Glutamatergic neuron (in vitro differentiated cells): ENCODE measurements around the gene NUP88. TPM values are rescaled to one million over a fixed set of nuclear protein-coding genes. Genes with fewer than 3 reads are reported as not detected.

ENCODE experiments used
- DNase-seq: peaks from one replicate; pipeline ENCODE4 v3.0.0; 2022
- H3K27ac Mint-ChIP-seq: one replicate; pipeline ENCODE4 v1.8.0; 2020; ENCODE audit warnings: mild to moderate bottlenecking, mixed read lengths, inconsistent platforms; ENCODE audit not compliant: unreplicated experiment
- H3K27me3 Mint-ChIP-seq: one replicate; pipeline ENCODE4 v1.8.0; 2020; ENCODE audit warnings: mild to moderate bottlenecking, moderate library complexity, mixed read lengths, inconsistent platforms; ENCODE audit not compliant: unreplicated experiment
- H3K36me3 Mint-ChIP-seq: one replicate; pipeline ENCODE4 v1.8.0; 2020; ENCODE audit warnings: mild to moderate bottlenecking, mixed read lengths, inconsistent platforms; ENCODE audit not compliant: unreplicated experiment
- H3K4me1 Mint-ChIP-seq: one replicate; pipeline ENCODE4 v1.8.0; 2020; ENCODE audit warnings: mild to moderate bottlenecking, low read depth, mixed read lengths, inconsistent platforms; ENCODE audit not compliant: unreplicated experiment
- H3K4me3 Mint-ChIP-seq: one replicate; pipeline ENCODE4 v1.8.0; 2020; ENCODE audit warnings: mild to moderate bottlenecking, mixed read lengths, inconsistent platforms; ENCODE audit not compliant: unreplicated experiment
- H3K9me3 Mint-ChIP-seq: one replicate; pipeline ENCODE4 v1.8.0; 2020; ENCODE audit warnings: mild to moderate bottlenecking, moderate library complexity, mixed read lengths, inconsistent platforms; ENCODE audit not compliant: unreplicated experiment
- CTCF ChIP-seq: fragments of 200-600 bp; sonication (generic); IDR thresholded peaks from one replicate; pipeline ENCODE4 v1.5.0; 2021; ENCODE audit not compliant: partially characterized antibody, unreplicated experiment
- total RNA-seq: library from RNA; stranded (reverse); fragmentation: NEBNext Ultra II Directional; extraction: Animal tissue kit (Norgen Biotek cat#: 25700); gene quantifications from one replicate; pipeline ENCODE4 v1.2.1, GENCODE V29; 2021; ENCODE audit not compliant: unreplicated experiment

The NUP88 gene
- total RNA-seq, 1 donor from 2014 or later = 74.5 TPM

DNA sequence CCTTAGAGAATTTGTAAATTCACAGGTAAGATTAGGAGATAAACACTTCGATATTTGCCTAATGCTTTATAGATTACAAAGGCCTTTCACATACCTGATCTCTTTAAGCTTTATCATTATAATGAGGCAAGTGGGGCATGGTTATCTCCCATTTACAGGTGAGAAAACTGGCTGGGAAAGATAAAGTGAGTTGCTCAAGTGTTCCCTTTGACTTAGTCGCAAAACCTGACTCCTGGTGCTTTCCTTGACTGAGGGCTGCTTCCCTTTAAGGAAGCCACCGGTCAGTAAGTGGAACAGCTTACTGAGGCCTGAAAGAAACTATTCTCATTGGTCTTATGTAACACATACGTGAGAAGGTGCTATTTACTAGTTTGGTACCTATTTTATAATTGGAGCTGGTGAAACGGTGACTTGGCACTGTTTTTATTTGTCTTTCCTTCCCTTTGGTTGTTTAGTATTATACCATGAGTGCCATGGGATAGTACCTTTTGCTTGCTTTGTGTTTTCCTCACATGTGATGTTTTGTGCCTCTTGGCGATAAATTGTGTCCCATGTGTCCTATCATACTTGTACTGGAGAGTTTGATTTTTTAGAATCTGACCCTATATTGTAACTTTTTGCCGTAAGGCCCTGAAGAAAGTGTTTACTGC, 57.2 kb downstream of the NUP88 start:
- Mint-ChIP-seq H3K9me3 (no peaks in the 10 kb centered on the region), H3K27ac (no peak overlapping the region), H3K27me3 (peaks cover 7% of the 10 kb centered on the region), H3K4me3 (no peak overlapping the region), H3K36me3 (no peaks in the 10 kb centered on the region), H3K4me1 (no peaks in the 10 kb centered on the region)
- no peak for DNase-seq
- no peak for TF ChIP-seq CTCF

GRCh38 chr17:5361426-5361825, 58.0 kb downstream of the NUP88 start:
- Mint-ChIP-seq H3K4me1 (no peaks in the 10 kb centered on the region), H3K27ac (no peak overlapping the region), H3K36me3 (no peaks in the 10 kb centered on the region), H3K27me3 (peaks cover 7% of the 10 kb centered on the region), H3K4me3 (no peak overlapping the region), H3K9me3 (no peaks in the 10 kb centered on the region)
- DNase-seq = no peak
- no peak for TF ChIP-seq CTCF

DNA sequence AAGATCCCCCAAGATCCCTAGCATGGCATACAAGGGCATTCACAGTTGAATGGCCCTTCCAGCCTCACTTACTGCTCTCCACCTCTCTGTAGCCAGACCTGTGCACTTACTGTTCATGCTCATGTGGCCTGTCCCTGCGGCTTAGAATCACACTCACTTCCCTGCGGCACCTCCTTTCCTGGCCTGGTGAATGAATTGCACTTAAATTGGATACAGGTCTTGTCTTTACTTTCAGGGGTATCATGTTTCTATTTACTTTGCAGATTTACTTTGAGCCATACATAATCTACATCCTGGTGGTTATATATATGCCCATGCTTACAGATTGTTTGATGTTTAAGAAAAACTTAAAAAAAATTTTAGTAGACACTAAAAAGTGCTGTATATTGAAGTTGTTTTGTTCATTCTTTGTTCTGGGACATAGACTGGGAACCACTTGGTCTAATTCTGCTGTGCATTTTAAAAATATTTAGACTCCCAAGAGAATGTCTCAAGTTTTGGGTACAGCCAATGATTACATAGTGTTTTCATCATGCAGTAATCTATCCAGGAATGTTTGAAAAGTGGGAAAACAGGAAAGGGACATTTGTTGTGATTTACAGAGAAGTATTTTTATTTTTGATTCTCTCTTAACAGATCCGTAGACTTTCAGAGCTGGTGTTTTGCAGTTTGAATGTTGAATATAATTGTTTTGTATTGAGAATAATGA, 63.9 kb downstream of the NUP88 start:
- no peak for DNase-seq
- H3K4me3 Mint-ChIP-seq = no peak overlapping the region
- no peak overlapping the region for H3K27ac Mint-ChIP-seq
- no peaks in the 10 kb centered on the region for H3K36me3 Mint-ChIP-seq
- no peaks in the 10 kb centered on the region for H3K4me1 Mint-ChIP-seq
- H3K27me3 Mint-ChIP-seq = peaks cover 4% of the 10 kb centered on the region
- no peaks in the 10 kb centered on the region for H3K9me3 Mint-ChIP-seq
- no peak for TF ChIP-seq CTCF

GRCh38 chr17:5354886-5355415, 64.5 kb downstream of the NUP88 start:
- no peak for DNase-seq
- Mint-ChIP-seq H3K36me3 (no peaks in the 10 kb centered on the region), H3K9me3 (no peaks in the 10 kb centered on the region), H3K27me3 (no peaks in the 10 kb centered on the region), H3K27ac (no peak overlapping the region), H3K4me3 (no peak overlapping the region), H3K4me1 (no peaks in the 10 kb centered on the region)
- no peak for TF ChIP-seq CTCF

DNA sequence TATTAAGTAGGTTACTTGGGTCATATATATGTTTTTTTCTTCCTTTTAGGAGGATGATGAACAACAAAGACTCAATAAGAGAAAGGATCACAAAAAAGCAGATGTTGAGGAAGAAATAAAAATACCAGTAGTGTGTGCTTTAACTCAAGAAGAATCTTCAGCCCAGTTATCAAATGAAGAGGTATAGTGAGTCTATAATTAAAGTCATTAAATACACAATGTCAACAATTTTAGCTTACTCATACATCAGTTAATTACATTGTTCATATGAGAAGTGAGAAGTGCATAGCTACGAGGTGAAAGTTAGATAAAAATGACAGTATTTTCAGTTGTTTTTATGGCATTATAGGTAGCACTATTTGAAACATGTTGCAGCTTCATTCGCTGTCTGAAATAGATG, 65.2 kb downstream of the NUP88 start:
- Mint-ChIP-seq H3K4me3 (no peak overlapping the region), H3K9me3 (no peaks in the 10 kb centered on the region)

More for the DNA sequence above, 65.2 kb downstream of the NUP88 start:
- no peak for TF ChIP-seq CTCF
- Mint-ChIP-seq H3K4me1 (no peaks in the 10 kb centered on the region), H3K27ac (no peak overlapping the region), H3K27me3 (no peaks in the 10 kb centered on the region), H3K36me3 (no peaks in the 10 kb centered on the region)
- no peak for DNase-seq
